CD4-positive, alpha-beta T cell (primary cell): Measurements from ENCODE around the gene EIF4E1B. TPM values are rescaled to one million over a fixed set of nuclear protein-coding genes. Genes with fewer than 3 reads are reported as not detected.

Experiments
- ATAC-seq: fragments of 200-7000 bp; cut with Tn5 transposase; one replicate; pipeline ENCODE4 v1.10.0; 2022; ENCODE audit warnings: mild to moderate bottlenecking; ENCODE audit not compliant: poor library complexity
- CTCF ChIA-PET: fragments of 350-600 bp; sonication (Branson Sonifier 250); formaldehyde crosslinking; loops from one replicate; lab custom pipeline; 2021; ENCODE audit warnings: antibody characterized with exemption, inconsistent platforms; lab: Charles Lee
- POLR2A ChIA-PET: fragments of 350-600 bp; sonication (Branson Sonifier 250); formaldehyde crosslinking; loops from one replicate; lab custom pipeline; 2021; ENCODE audit warnings: antibody characterized with exemption, inconsistent platforms; lab: Charles Lee
- DNase-seq, 14 experiments: peaks; one replicate each; pipeline ENCODE4 v3.0.0-alpha.2; 2013 to 2020; ENCODE audit warnings: mixed read lengths in 2 of 14
- H3K27ac ChIP-seq, 2 donors: one replicate each; pipeline versions ENCODE4 v1.5.1 to v1.7.0; 2013; ENCODE audit warnings: low read length in 2 of 2, low read depth in 1 of 2, mild to moderate bottlenecking in 1 of 2
- H3K27me3 ChIP-seq, 2 experiments: 1 replicate in 1 of 2; 2 replicates in 1 of 2; pipeline versions ENCODE4 v1.6.1 to v1.7.0; 2013; ENCODE audit warnings: low read length in 2 of 2, control low read depth in 1 of 2, mild to moderate bottlenecking in 1 of 2, moderate library complexity in 1 of 2; ENCODE audit not compliant: insufficient read depth in 2 of 2, control insufficient read depth in 1 of 2
- H3K36me3 ChIP-seq: one replicate; pipeline ENCODE4 v1.6.1; 2013; ENCODE audit warnings: low read length, control low read depth; ENCODE audit not compliant: insufficient read depth
- H3K4me1 ChIP-seq: one replicate; pipeline ENCODE4 v1.6.1; 2013; ENCODE audit warnings: low read length, control low read depth; ENCODE audit not compliant: insufficient read depth
- H3K4me3 ChIP-seq: one replicate; pipeline ENCODE4 v1.5.1; 2013; ENCODE audit warnings: mild to moderate bottlenecking, low read length, moderate library complexity
- H3K9me3 ChIP-seq, 2 experiments: 1 replicate in 1 of 2; 2 replicates in 1 of 2; pipeline versions ENCODE4 v1.6.1 to v1.7.0; 2013; ENCODE audit warnings: low read length in 2 of 2, mild to moderate bottlenecking in 2 of 2, control low read depth in 1 of 2, moderate library complexity in 1 of 2; ENCODE audit not compliant: control insufficient read depth in 1 of 2, insufficient read depth in 1 of 2
- H3K27ac Mint-ChIP-seq: one replicate; pipeline ENCODE4 v1.8.0; 2020; ENCODE audit warnings: mixed read lengths
- H3K27me3 Mint-ChIP-seq: one replicate; pipeline ENCODE4 v1.8.0; 2021; ENCODE audit warnings: mixed read lengths
- H3K36me3 Mint-ChIP-seq: one replicate; pipeline ENCODE4 v1.8.0; 2021; ENCODE audit warnings: low read depth, mixed read lengths
- H3K4me1 Mint-ChIP-seq: one replicate; pipeline ENCODE4 v1.8.0; 2021; ENCODE audit warnings: low read depth, mixed read lengths
- H3K4me3 Mint-ChIP-seq: one replicate; pipeline ENCODE4 v1.8.0; 2020; ENCODE audit warnings: mild to moderate bottlenecking, mixed read lengths
- H3K9me3 Mint-ChIP-seq: one replicate; pipeline ENCODE4 v1.8.0; 2020; ENCODE audit warnings: mixed read lengths
- intact Hi-C, 2 experiments: fragments of 100-400 bp; cut with DNase I in 1 of 2; cut with micrococcal nuclease in 1 of 2; formaldehyde crosslinking; loops; one replicate each; pipeline versions ENCODE4 v1.15.1 to v1.9.0; 2023 to 2025; cut with DNase I, micrococcal nuclease
- total RNA-seq, 174 experiments: library from RNA in 2 of 174; stranded (reverse) in 2 of 174; gene quantifications; one replicate each; pipeline ENCODE4 v1.2.3 and lab custom pipeline; 2021 to 2026
- TF ChIP-seq, protein P1 (sequence below): fragments of 200-600 bp; IDR thresholded peaks from one replicate; pipeline ENCODE4 v1.8.0; 2022; ENCODE audit warnings: antibody characterized with exemption, mild to moderate bottlenecking

EIF4E1B gene
- total RNA-seq, 2 experiments from 2014 or later, result not detected

DNA sequence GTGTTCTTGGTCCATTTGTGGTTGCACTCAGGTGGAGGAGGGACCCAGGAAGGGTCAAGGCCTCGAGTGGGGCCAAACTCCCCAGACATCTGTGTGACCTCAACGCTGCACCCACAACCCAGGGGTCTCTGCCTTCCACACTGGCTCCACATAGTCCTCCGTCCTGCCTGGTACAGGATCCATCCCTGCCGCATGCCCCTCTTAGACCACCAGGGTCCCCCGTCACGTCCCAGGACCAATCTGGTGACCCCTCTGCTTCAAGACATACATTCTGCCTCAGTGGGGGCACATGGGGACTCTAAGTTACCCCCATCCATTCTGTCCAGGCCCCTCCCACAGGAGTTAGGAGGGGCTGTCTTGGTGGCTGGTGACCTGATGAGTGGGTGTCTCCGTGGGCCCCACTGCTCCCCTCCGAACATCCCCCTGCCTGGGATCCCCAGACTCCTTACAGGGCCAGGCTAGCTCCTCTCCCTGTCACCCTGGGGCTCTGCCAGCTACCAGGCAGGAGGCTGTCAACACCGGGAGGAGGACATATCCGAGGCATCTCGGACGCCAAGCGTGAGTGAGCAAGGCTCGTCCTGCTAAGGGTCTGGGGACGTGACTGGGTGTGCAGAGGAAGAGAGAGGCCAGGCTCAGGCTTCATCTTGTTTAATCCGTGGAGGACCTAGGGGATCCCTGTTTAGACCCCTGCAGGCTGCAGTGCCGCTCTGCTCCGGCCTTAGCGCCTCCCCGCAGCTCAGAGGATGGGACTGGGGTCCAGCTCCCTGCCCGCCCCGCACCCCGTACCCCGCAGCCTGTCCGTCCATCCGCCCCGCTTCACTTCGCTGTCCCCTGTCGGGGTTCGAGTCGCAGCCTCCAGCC lies 49.1 kb downstream of the EIF4E1B start:
- H3K9me3 ChIP-seq, result peaks cover 5 to 15% of the 10 kb centered on the region in 2 experiments
- no peak overlapping the region for H3K4me3 ChIP-seq
- CTCF ChIA-PET, result no interaction called here
- H3K4me1 ChIP-seq, result peaks cover 5% of the 10 kb centered on the region
- H3K9me3 Mint-ChIP-seq, result no peaks in the 10 kb centered on the region
- no peak overlapping the region for H3K27ac ChIP-seq
- TF ChIP-seq, protein P1, sequence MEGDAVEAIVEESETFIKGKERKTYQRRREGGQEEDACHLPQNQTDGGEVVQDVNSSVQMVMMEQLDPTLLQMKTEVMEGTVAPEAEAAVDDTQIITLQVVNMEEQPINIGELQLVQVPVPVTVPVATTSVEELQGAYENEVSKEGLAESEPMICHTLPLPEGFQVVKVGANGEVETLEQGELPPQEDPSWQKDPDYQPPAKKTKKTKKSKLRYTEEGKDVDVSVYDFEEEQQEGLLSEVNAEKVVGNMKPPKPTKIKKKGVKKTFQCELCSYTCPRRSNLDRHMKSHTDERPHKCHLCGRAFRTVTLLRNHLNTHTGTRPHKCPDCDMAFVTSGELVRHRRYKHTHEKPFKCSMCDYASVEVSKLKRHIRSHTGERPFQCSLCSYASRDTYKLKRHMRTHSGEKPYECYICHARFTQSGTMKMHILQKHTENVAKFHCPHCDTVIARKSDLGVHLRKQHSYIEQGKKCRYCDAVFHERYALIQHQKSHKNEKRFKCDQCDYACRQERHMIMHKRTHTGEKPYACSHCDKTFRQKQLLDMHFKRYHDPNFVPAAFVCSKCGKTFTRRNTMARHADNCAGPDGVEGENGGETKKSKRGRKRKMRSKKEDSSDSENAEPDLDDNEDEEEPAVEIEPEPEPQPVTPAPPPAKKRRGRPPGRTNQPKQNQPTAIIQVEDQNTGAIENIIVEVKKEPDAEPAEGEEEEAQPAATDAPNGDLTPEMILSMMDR, result no peak
- DNase-seq (no peak), ATAC-seq (no peak)
- no peaks in the 10 kb centered on the region for H3K4me1 Mint-ChIP-seq
- POLR2A ChIA-PET, result no interaction called here
- H3K36me3 ChIP-seq, result no peaks in the 10 kb centered on the region
- H3K27ac Mint-ChIP-seq, result no peak overlapping the region
- peaks cover 75% of the 10 kb centered on the region for H3K27me3 Mint-ChIP-seq
- H3K36me3 Mint-ChIP-seq, result no peaks in the 10 kb centered on the region
- intact Hi-C loops, result no loop called here
- H3K27me3 ChIP-seq, result peaks cover 30 to 62% of the 10 kb centered on the region in 2 experiments
- no peak overlapping the region for H3K4me3 Mint-ChIP-seq

GRCh38 chr5:176680226-176680563 lies 49.7 kb downstream of the EIF4E1B start:
- POLR2A ChIA-PET, result no interaction called here
- Mint-ChIP-seq H3K4me3 (no peak overlapping the region), H3K27ac (no peak overlapping the region), H3K9me3 (peaks cover 3% of the 10 kb centered on the region), H3K27me3 (peaks cover 76% of the 10 kb centered on the region), H3K36me3 (no peaks in the 10 kb centered on the region), H3K4me1 (no peaks in the 10 kb centered on the region)
- H3K27ac ChIP-seq, result no peak overlapping the region
- no peaks in the 10 kb centered on the region for H3K36me3 ChIP-seq
- H3K9me3 ChIP-seq, result peaks cover 5 to 15% of the 10 kb centered on the region in 2 experiments
- peaks cover 33 to 62% of the 10 kb centered on the region in 2 experiments for H3K27me3 ChIP-seq
- H3K4me3 ChIP-seq, result no peak overlapping the region
- DNase-seq (no peak), ATAC-seq (no peak)
- TF ChIP-seq, protein P1, result no peak
- CTCF ChIA-PET, result no interaction called here
- intact Hi-C loops, result no loop called here
- peaks cover 5% of the 10 kb centered on the region for H3K4me1 ChIP-seq

DNA sequence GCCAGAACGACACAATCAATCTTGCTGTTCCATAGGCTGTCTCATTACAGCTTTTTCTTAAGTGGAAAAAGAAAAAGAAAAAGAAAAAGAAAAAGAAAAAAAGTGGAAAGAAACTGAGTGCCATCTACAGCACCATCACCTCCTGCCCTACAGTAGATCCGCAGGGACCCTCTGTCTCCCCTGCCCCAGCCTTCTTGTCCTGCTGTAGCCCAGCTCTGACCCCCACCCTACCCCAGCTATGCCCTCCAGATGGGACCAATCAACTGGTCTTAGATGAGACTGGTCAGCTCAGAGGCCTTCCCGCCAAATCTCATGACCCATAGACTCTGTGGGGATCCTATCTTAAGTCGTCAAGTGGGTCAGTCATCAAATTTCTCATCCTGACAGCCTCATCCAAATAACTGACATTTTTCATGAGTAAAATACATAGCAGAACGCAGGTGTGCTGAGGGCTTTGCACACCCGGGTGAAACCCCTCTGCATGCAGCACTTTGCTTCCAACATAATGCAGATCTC lies 51.6 kb downstream of the EIF4E1B start:
- no peak overlapping the region for H3K27ac ChIP-seq
- Mint-ChIP-seq H3K27ac (no peak overlapping the region), H3K4me3 (no peak overlapping the region), H3K27me3 (peaks cover 73% of the 10 kb centered on the region), H3K36me3 (no peaks in the 10 kb centered on the region), H3K4me1 (no peaks in the 10 kb centered on the region), H3K9me3 (peaks cover 8% of the 10 kb centered on the region)
- H3K9me3 ChIP-seq, result peaks cover 5 to 16% of the 10 kb centered on the region in 2 experiments
- H3K4me1 ChIP-seq, result peaks cover 5% of the 10 kb centered on the region
- TF ChIP-seq, protein P1, result no peak
- CTCF ChIA-PET, result no interaction called here
- H3K4me3 ChIP-seq, result no peak overlapping the region
- ATAC-seq (no peak), DNase-seq (no peak)
- H3K27me3 ChIP-seq, result peaks cover 33 to 56% of the 10 kb centered on the region in 2 experiments
- intact Hi-C loops, result no loop called here
- no peaks in the 10 kb centered on the region for H3K36me3 ChIP-seq
- POLR2A ChIA-PET, result no interaction called here
